DND-41 (cell line): Measurements from ENCODE around the gene GABRG3.

Experiments
- EZH2 ChIP-seq: IDR thresholded peaks from 3 replicates; pipeline ENCODE4 v1.6.1; 2012; ENCODE audit warnings: borderline replicate concordance, low read depth, mild to moderate bottlenecking, moderate library complexity, low read length, inconsistent platforms; ENCODE audit not compliant: severe bottlenecking
- TF ChIP-seq, protein P1 (sequence below): IDR thresholded peaks from 2 replicates; pipeline ENCODE4 v1.5.1; 2012; ENCODE audit warnings: borderline replicate concordance, low read length, moderate library complexity, mild to moderate bottlenecking; ENCODE audit not compliant: poor library complexity, severe bottlenecking; ENCODE audit errors: extremely low read depth

DNA sequence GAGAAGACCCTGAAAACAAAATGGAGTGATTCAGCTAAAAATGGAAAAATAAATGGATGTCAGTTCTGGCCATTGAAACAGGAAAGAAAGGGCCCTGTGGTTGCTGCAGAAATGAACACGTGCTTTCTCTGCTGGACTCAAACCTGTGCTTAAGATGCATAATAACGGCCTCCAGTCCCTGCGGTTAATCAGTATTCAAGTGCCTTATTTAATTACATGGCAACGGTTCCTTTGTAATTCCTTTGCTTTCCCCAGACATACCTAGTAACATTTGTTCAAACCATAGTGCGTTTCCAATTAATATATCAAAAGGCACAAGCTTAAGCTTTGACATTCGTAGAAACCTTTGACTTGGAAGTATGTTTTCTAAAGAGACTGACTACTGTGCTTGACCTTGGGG is 428.3 kb downstream of the GABRG3 start:
- TF ChIP-seq, protein P1, sequence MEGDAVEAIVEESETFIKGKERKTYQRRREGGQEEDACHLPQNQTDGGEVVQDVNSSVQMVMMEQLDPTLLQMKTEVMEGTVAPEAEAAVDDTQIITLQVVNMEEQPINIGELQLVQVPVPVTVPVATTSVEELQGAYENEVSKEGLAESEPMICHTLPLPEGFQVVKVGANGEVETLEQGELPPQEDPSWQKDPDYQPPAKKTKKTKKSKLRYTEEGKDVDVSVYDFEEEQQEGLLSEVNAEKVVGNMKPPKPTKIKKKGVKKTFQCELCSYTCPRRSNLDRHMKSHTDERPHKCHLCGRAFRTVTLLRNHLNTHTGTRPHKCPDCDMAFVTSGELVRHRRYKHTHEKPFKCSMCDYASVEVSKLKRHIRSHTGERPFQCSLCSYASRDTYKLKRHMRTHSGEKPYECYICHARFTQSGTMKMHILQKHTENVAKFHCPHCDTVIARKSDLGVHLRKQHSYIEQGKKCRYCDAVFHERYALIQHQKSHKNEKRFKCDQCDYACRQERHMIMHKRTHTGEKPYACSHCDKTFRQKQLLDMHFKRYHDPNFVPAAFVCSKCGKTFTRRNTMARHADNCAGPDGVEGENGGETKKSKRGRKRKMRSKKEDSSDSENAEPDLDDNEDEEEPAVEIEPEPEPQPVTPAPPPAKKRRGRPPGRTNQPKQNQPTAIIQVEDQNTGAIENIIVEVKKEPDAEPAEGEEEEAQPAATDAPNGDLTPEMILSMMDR: no peak
- TF ChIP-seq EZH2: no peak
